Measurements from ENCODE around the gene KIF20B. TPM values are rescaled to one million over a fixed set of nuclear protein-coding genes. Genes with fewer than 3 reads are reported as not detected.
"Not testable (repeated sequence)": the region's sequence is repeated elsewhere in the genome, so short reads cannot be mapped to it uniquely, and the experiment has no call there.

Gene KIF20B
- total RNA-seq, 4 donors from 2014 or later: 4.9 to 16.5 (median 6.5) TPM

GRCh38 chr10:89759531-89759930 lies 58.1 kb downstream of the KIF20B start:
- Histone ChIP-seq H3K4me3 (no peak overlapping the region), H3K36me3 (peaks cover 0 to 28% (median 0%) of the 10 kb centered on the region in 3 donors), H3K4me1 (no peaks in the 10 kb centered on the region), H3K27ac (no peak overlapping the region), H3K27me3 (no peaks in the 10 kb centered on the region), H3K9me3 (no peaks in the 10 kb centered on the region)
- no peak for DNase-seq
- no peak for TF ChIP-seq CTCF (IDR thresholded peaks at IDR 0.05)
- no peak for TF ChIP-seq POLR2A (IDR thresholded peaks at IDR 0.05)

GRCh38 chr10:89763671-89764070 lies 62.3 kb downstream of the KIF20B start:
- H3K4me3 ChIP-seq, DNase-seq, H3K27ac ChIP-seq, H3K9me3 ChIP-seq, H3K4me1 ChIP-seq, H3K27me3 ChIP-seq: not testable (repeated sequence)
- H3K36me3 ChIP-seq: peaks cover 0 to 32% (median 0%) of the 10 kb centered on the region in 3 donors

GRCh38 chr10:89771684-89772083 lies 70.3 kb downstream of the KIF20B start:
- Histone ChIP-seq H3K27ac (no peak overlapping the region), H3K27me3 (no peaks in the 10 kb centered on the region)

GRCh38 chr10:89773081-89773480 lies 71.7 kb downstream of the KIF20B start:
- Histone ChIP-seq H3K4me3 (no peak overlapping the region), H3K36me3 (peaks cover 0 to 16% (median 0%) of the 10 kb centered on the region in 3 donors), H3K4me1 (no peaks in the 10 kb centered on the region), H3K9me3 (no peaks in the 10 kb centered on the region), H3K27me3 (no peaks in the 10 kb centered on the region), H3K27ac (no peak overlapping the region)
- no peak for DNase-seq
- TF ChIP-seq CTCF (IDR thresholded peaks at IDR 0.05) (no peak), POLR2A (IDR thresholded peaks at IDR 0.05) (no peak)

More at GRCh38 chr10:89771684-89772083, 70.3 kb downstream of the KIF20B start:
- no peak for DNase-seq
- TF ChIP-seq POLR2A (IDR thresholded peaks at IDR 0.05) (no peak), CTCF (IDR thresholded peaks at IDR 0.05) (no peak)
- Histone ChIP-seq H3K36me3 (peaks cover 0 to 16% (median 0%) of the 10 kb centered on the region in 3 donors), H3K9me3 (no peaks in the 10 kb centered on the region), H3K4me3 (no peak overlapping the region), H3K4me1 (no peaks in the 10 kb centered on the region)

GRCh38 chr10:89776665-89777064 lies 75.3 kb downstream of the KIF20B start:
- no peaks in the 10 kb centered on the region for H3K4me1 ChIP-seq
- TF ChIP-seq CTCF (IDR thresholded peaks at IDR 0.05) (no peak), POLR2A (IDR thresholded peaks at IDR 0.05) (no peak)
- no peaks in the 10 kb centered on the region for H3K9me3 ChIP-seq
- H3K27ac ChIP-seq: no peak overlapping the region
- H3K27me3 ChIP-seq: no peaks in the 10 kb centered on the region
- no peak for DNase-seq
- H3K36me3 ChIP-seq: peaks cover 0 to 11% (median 0%) of the 10 kb centered on the region in 3 donors
- no peak overlapping the region for H3K4me3 ChIP-seq

- Histone ChIP-seq H3K4me3 (no peak overlapping the region), H3K36me3 (no peaks in the 10 kb centered on the region), H3K27ac (no peak overlapping the region), H3K4me1 (no peaks in the 10 kb centered on the region), H3K27me3 (no peaks in the 10 kb centered on the region), H3K9me3 (no peaks in the 10 kb centered on the region)
- DNase-seq: no peak
- TF ChIP-seq POLR2A (IDR thresholded peaks at IDR 0.05): no peak
- no peak for TF ChIP-seq CTCF (IDR thresholded peaks at IDR 0.05)
These were observed 81.1 kb downstream of the KIF20B start for GRCh38 chr10:89782470-89782869.

Data from Peyer's patch (tissue), 4 donors.